Measurements from ENCODE around the gene KRT1. TPM values are rescaled to one million over a fixed set of nuclear protein-coding genes. Genes with fewer than 3 reads are reported as not detected.

KRT1 gene
- not detected in 2 replicates for total RNA-seq

DNA sequence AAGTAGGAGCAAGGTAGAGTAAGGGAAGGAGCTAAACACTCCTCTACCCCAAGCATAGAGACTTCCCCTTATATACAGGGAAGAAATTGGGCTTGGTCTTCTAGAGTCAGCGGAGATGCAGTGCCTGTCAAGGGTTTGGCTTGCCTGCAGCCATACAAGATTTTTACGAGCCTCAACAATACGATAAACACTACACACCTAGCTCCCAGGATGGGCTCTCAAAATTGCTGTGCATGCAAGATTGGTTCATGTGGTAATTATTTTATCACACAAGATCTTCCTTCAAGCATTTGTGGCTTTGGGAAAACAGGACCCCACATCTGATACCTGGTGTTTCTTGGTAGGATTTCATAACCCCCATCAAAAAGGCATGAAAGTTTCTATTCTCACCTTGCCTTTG lies at the start of gene KRT1:
Gene KRT1, minus strand, starts transcription at position 45 of the 400 bp plus-strand sequence. CDS start 59 bp downstream, outside the sequence.

GRCh38 chr12:52703424-52703823 lies 23.2 kb upstream of the KRT1 start, which contains the start of gene KRT77:
Gene KRT77, minus strand, starts transcription at chr12:52703524. Its CDS starts 90 bp downstream, at chr12:52703434.

DNA sequence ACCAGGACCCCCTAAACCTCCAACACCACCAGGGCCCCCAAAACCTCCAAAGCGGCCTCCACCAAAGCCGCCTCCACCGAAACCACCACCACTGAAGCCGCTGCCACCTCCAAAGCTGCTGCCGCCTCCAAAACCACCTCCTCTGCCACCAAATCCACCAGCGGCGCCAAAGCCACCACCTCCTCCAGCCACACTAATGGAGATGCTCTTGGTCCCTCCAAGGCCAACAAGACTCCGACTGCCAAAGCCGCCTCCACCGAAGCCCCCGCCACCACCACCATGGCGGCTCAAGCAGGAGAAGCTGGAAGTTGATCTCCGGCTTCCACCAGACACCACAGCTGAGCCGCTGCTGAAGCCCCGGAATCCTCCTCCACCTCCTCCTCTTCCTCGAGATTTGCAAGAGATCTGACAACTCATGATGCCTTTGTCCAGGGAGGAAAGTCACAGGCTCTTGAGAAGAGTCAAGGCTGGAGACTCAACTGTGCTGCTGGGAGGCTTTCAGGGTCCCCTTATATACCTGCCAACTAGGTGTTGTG lies 28.4 kb downstream of the KRT1 start, which contains the start of gene KRT2:
Gene KRT2, minus strand, starts transcription at position 486 of the 536 bp plus-strand sequence. Its CDS starts 69 bp downstream, at position 417.

Other genes starting within 250 kb of the KRT1 start
- not detected in 2 replicates for gene KRT75, start 246.0 kb downstream of the KRT1 start, total RNA-seq
- gene KRT6B, start 228.3 kb downstream of the KRT1 start, total RNA-seq = not detected in 2 replicates
- not detected in 2 replicates for gene KRT6C, start 206.6 kb downstream of the KRT1 start, total RNA-seq
- gene KRT6A, start 187.2 kb downstream of the KRT1 start, total RNA-seq = 0.17 and 0.30 TPM in 2 replicates
- 0.17 TPM in 1 of 2 replicates, not detected in the other for gene KRT5, start 160.0 kb downstream of the KRT1 start, total RNA-seq
- not detected in 2 replicates for gene KRT71, start 127.3 kb downstream of the KRT1 start, total RNA-seq
- gene KRT74, start 106.6 kb downstream of the KRT1 start, total RNA-seq = not detected in 2 replicates
- gene KRT72, start 78.9 kb downstream of the KRT1 start, total RNA-seq = not detected in 2 replicates
- gene KRT73, start 61.8 kb downstream of the KRT1 start, total RNA-seq = not detected in 2 replicates
- not detected in 2 replicates for gene KRT2, start 28.2 kb downstream of the KRT1 start, total RNA-seq
- not detected in 2 replicates for gene KRT77, start 23.1 kb upstream of the KRT1 start, total RNA-seq
- gene KRT76, start 96.9 kb upstream of the KRT1 start, total RNA-seq = not detected in 2 replicates
- not detected in 2 replicates for gene KRT3, start 115.7 kb upstream of the KRT1 start, total RNA-seq
- not detected in 2 replicates for gene KRT4, start 133.7 kb upstream of the KRT1 start, total RNA-seq
- not detected in 2 replicates for gene KRT79, start 153.9 kb upstream of the KRT1 start, total RNA-seq
- gene KRT78, start 168.6 kb upstream of the KRT1 start, total RNA-seq = not detected in 2 replicates
- gene KRT8, start 224.7 kb upstream of the KRT1 start, total RNA-seq = 27.1 TPM in 2 replicates